Ovary (tissue), 9 donors: ENCODE results near the gene BRINP3. TPM values are rescaled to one million over a fixed set of nuclear protein-coding genes. Genes with fewer than 3 reads are reported as not detected.

Experiments used
- DNase-seq, 5 donors: peaks; one replicate each; pipeline ENCODE4 v3.0.0-alpha.2; 2019 to 2020
- H3K27ac ChIP-seq, 2 donors: fragments of 200-600 bp; one replicate each; pipeline versions ENCODE4 v1.5.1 to v1.8.0; 2019 to 2022
- H3K27me3 ChIP-seq: fragments of 200-600 bp; one replicate; pipeline ENCODE4 v1.8.0; 2022
- H3K36me3 ChIP-seq: fragments of 200-600 bp; sonication (generic); one replicate; pipeline ENCODE4 v1.5.1; 2019
- H3K4me1 ChIP-seq: one replicate; pipeline ENCODE4 v1.8.1; 2013; ENCODE audit warnings: mild to moderate bottlenecking, moderate library complexity; ENCODE audit not compliant: insufficient read depth
- H3K4me3 ChIP-seq: fragments of 200-600 bp; sonication (generic); one replicate; pipeline ENCODE4 v1.5.1; 2017
- H3K9me3 ChIP-seq, 2 donors: fragments of 200-600 bp in 1 of 2; sonication (generic) in 1 of 2; one replicate each; pipeline versions ENCODE4 v1.5.1 to v1.8.1; 2013 to 2019; ENCODE audit warnings: mild to moderate bottlenecking in 1 of 2, moderate library complexity in 1 of 2
- EP300 ChIP-seq: sonication (generic); formaldehyde crosslinking; IDR thresholded peaks from one replicate; pipeline ENCODE4 v1.6.1; 2017; ENCODE audit warnings: antibody characterized with exemption
- POLR2A ChIP-seq: fragments of 450-650 bp; IDR thresholded peaks from one replicate; pipeline ENCODE4 v1.6.1; 2017; ENCODE audit warnings: antibody characterized with exemption, mild to moderate bottlenecking, moderate library complexity
- WGBS, 3 donors: extraction: QIAGEN DNeasy Blood & Tissue Kit in 1 of 3; methylation state at CpG; one replicate each; pipeline versions ENCODE4 v1.1.5 to v1.1.7; 2013 to 2017; 5-methylcytosine and 5-hydroxymethylcytosine counted together
- intact Hi-C, 4 donors: fragments of 100-400 bp; cut with DNase I; formaldehyde crosslinking; loops; one replicate each; pipeline versions ENCODE4 v1.11.0 to v1.15.1; 2022 to 2023
- polyA plus RNA-seq, 2 donors: library from polyadenylated mRNA; stranded (reverse); fragments of 200-250 nt in 1 of 2; fragments of 350-450 nt in 1 of 2; fragmentation: Illumina TruSeq in 1 of 2; extraction: RNeasy Lipid Tissue Mini Kit (QIAGEN cat#74804) in 1 of 2; gene quantifications; one replicate each; pipeline ENCODE4 v1.2.3, GENCODE V29; 2013 to 2014
- total RNA-seq, 7 donors: library from RNA; depleted of rRNA in 2 of 7; stranded (reverse); fragments of >200 nt in 2 of 7; fragmentation: NEBNext Ultra II Directional in 3 of 7; extraction: Animal tissue kit (Norgen Biotek cat#: 25700) in 3 of 7; gene quantifications; one replicate each; pipeline versions ENCODE4 v1.1.0 to v1.2.4, GENCODE V29; 2016 to 2023
- TF ChIP-seq, protein P1 (sequence below), 3 donors: fragments of 450-650 bp in 2 of 3; fragments of 200-600 bp in 1 of 3; IDR thresholded peaks; one replicate each; pipeline versions ENCODE4 v1.5.1 to v1.8.0; 2016 to 2022; ENCODE audit warnings: antibody characterized with exemption in 3 of 3, mild to moderate bottlenecking in 1 of 3
- donor health status: DM: no; HTN: no; CAD: no; lungs with moderate emphysema.
- donor health status: DM: no; HTN: no; CAD: no.
- donor health status: Bipolar disorder and iron deficiency.
- donor health status: DM: yes; HTN: yes; CAD: no.
- donor health status: DM: no; HTN: no; CAD: no.
- donor health status: DM: yes; HTN: yes; CAD: no.

Gene BRINP3
- total and polyA plus RNA-seq, 9 donors: 0.08 to 0.52 (median 0.23) TPM; not detected in 5

- Histone ChIP-seq H3K9me3 (no peaks in the 10 kb centered on the region), H3K4me1 (no peaks in the 10 kb centered on the region), H3K36me3 (no peaks in the 10 kb centered on the region), H3K27ac (no peak overlapping the region), H3K4me3 (no peak overlapping the region), H3K27me3 (no peaks in the 10 kb centered on the region)
- DNase-seq: no peak
- intact Hi-C loops: no loop called here
- TF ChIP-seq EP300: no peak
- TF ChIP-seq, protein P1, sequence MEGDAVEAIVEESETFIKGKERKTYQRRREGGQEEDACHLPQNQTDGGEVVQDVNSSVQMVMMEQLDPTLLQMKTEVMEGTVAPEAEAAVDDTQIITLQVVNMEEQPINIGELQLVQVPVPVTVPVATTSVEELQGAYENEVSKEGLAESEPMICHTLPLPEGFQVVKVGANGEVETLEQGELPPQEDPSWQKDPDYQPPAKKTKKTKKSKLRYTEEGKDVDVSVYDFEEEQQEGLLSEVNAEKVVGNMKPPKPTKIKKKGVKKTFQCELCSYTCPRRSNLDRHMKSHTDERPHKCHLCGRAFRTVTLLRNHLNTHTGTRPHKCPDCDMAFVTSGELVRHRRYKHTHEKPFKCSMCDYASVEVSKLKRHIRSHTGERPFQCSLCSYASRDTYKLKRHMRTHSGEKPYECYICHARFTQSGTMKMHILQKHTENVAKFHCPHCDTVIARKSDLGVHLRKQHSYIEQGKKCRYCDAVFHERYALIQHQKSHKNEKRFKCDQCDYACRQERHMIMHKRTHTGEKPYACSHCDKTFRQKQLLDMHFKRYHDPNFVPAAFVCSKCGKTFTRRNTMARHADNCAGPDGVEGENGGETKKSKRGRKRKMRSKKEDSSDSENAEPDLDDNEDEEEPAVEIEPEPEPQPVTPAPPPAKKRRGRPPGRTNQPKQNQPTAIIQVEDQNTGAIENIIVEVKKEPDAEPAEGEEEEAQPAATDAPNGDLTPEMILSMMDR (IDR thresholded peaks at IDR 0.05): no peak
- no peak for TF ChIP-seq POLR2A
Observed at GRCh38 chr1:190252046-190252445, 225.6 kb downstream of the BRINP3 start.

GRCh38 chr1:190250368-190250767, 227.3 kb downstream of the BRINP3 start:
- H3K27ac ChIP-seq: no peak overlapping the region
- no peak for DNase-seq
- 96 to 98% (median 97%) methylated on average over 2 of the region's 2 CpGs for WGBS, 3 donors
- H3K4me3 ChIP-seq: no peak overlapping the region
- H3K36me3 ChIP-seq: no peaks in the 10 kb centered on the region
- intact Hi-C loops: no loop called here
- no peaks in the 10 kb centered on the region for H3K9me3 ChIP-seq
- TF ChIP-seq EP300 (no peak), POLR2A (no peak)
- TF ChIP-seq, protein P1 (IDR thresholded peaks at IDR 0.05): no peak
- H3K4me1 ChIP-seq: no peaks in the 10 kb centered on the region
- H3K27me3 ChIP-seq: no peaks in the 10 kb centered on the region

- DNase-seq: no peak
- Histone ChIP-seq H3K4me1 (no peaks in the 10 kb centered on the region), H3K27ac (no peak overlapping the region), H3K9me3 (no peaks in the 10 kb centered on the region), H3K4me3 (no peak overlapping the region), H3K27me3 (no peaks in the 10 kb centered on the region), H3K36me3 (no peaks in the 10 kb centered on the region)
- TF ChIP-seq EP300 (no peak), POLR2A (no peak)
- TF ChIP-seq, protein P1 (IDR thresholded peaks at IDR 0.05): no peak
- intact Hi-C loops: no loop called here
- WGBS, 3 donors: 60 to 77% (median 71%) methylated on average over 4 of the region's 4 CpGs
Observed at GRCh38 chr1:190244406-190244805, 233.3 kb downstream of the BRINP3 start.

GRCh38 chr1:190243056-190243455, 234.6 kb downstream of the BRINP3 start:
- H3K36me3 ChIP-seq: no peaks in the 10 kb centered on the region
- H3K9me3 ChIP-seq: no peaks in the 10 kb centered on the region
- no peaks in the 10 kb centered on the region for H3K27me3 ChIP-seq
- no peak for DNase-seq
- no peak overlapping the region for H3K27ac ChIP-seq
- H3K4me1 ChIP-seq: no peaks in the 10 kb centered on the region
- H3K4me3 ChIP-seq: no peak overlapping the region
- intact Hi-C loops: no loop called here
- TF ChIP-seq EP300: no peak
- no peak for TF ChIP-seq POLR2A
- TF ChIP-seq, protein P1 (IDR thresholded peaks at IDR 0.05): no peak

DNA sequence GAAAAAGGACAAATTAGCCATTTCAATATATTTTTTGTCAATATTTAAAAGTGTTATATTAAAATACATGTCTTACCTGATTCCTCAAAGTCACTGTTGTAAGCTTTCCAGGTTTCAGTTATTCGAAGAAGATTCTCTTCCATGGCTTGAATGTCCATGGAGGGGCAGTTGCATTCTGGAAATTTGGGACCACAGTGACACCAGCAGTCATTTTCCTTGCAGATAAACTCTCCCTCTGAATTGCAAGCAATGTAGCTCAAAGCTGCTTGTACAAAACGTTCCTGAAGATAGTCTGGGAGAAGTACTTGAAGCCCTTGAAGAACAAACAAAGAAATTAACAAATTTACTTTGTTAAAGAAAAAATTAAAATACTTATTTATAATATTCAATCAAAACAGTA, 251.7 kb downstream of the BRINP3 start:
- DNase-seq: no peak
- Histone ChIP-seq H3K4me3 (no peak overlapping the region), H3K27me3 (no peaks in the 10 kb centered on the region), H3K9me3 (no peaks in the 10 kb centered on the region), H3K27ac (no peak overlapping the region), H3K4me1 (no peaks in the 10 kb centered on the region), H3K36me3 (no peaks in the 10 kb centered on the region)
- 51 to 60% (median 54%) methylated on average over 2 of the region's 2 CpGs for WGBS, 3 donors
- no peak for TF ChIP-seq EP300
- TF ChIP-seq, protein P1 (IDR thresholded peaks at IDR 0.05): no peak
- TF ChIP-seq POLR2A: no peak
- intact Hi-C loops: no loop called here
